SK-N-SH (cell line): ENCODE measurements around the gene GLYR1. TPM values are rescaled to one million over a fixed set of nuclear protein-coding genes. Genes with fewer than 3 reads are reported as not detected.

Experiments used
- CTCF ChIA-PET: fragments of 300-600, 350-600 bp; formaldehyde crosslinking; extraction: SDS; loops from one replicate; lab custom pipeline; 2021; lab: Yijun Ruan, JAX
- POLR2A ChIA-PET: fragments of 350-600 bp; sonication (Branson Sonifier 250); formaldehyde crosslinking; extraction: SDS; loops from one replicate; lab custom pipeline; 2020; ENCODE audit warnings: antibody characterized with exemption, inconsistent platforms; lab: Yijun Ruan, JAX
- DNase-seq: peaks from one replicate; pipeline ENCODE4 v3.0.0; 2012
- H2AFZ ChIP-seq: fragments of 200-600 bp; sonication (generic); 2 replicates; pipeline ENCODE4 v1.8.1; 2016; ENCODE audit warnings: antibody characterized with exemption, mild to moderate bottlenecking, low read depth
- H3F3A ChIP-seq: fragments of 200-600 bp; sonication (generic); replicated peaks from 2 replicates; pipeline ENCODE3; 2016; ENCODE audit warnings: antibody characterized with exemption, mild to moderate bottlenecking; ENCODE audit not compliant: insufficient read depth
- H3K27ac ChIP-seq, 2 experiments: fragments of 200-500 bp in 1 of 2; fragments of 200-600 bp in 1 of 2; sonication (Bioruptor generic) in 1 of 2; sonication (generic), shearing (Covaris generic) in 1 of 2; 2 replicates each; pipeline versions ENCODE4 v1.5.1 to v1.6.1; 2014 to 2016; ENCODE audit warnings: low read depth in 2 of 2, inconsistent platforms in 1 of 2, low read length in 1 of 2, mild to moderate bottlenecking in 1 of 2, mixed read lengths in 1 of 2
- H3K27me3 ChIP-seq: fragments of 200-600 bp; sonication (generic), shearing (Covaris generic); 2 replicates; pipeline ENCODE4 v1.6.1; 2016; ENCODE audit warnings: mixed run types; ENCODE audit not compliant: insufficient read depth
- H3K36me3 ChIP-seq, 2 experiments: fragments of 200-500 bp in 1 of 2; fragments of 200-600 bp in 1 of 2; sonication (Bioruptor generic) in 1 of 2; sonication (generic) in 1 of 2; replicated peaks in 1 of 2; 2 replicates each; pipeline versions ENCODE3 to v1.5.1; 2014 to 2016; ENCODE audit warnings: low read length in 1 of 2, mild to moderate bottlenecking in 1 of 2; ENCODE audit not compliant: insufficient read depth in 2 of 2, control insufficient read depth in 1 of 2
- H3K4me1 ChIP-seq, 2 experiments: fragments of 200-500 bp in 1 of 2; fragments of 200-600 bp in 1 of 2; sonication (Bioruptor generic) in 1 of 2; sonication (generic), shearing (Covaris generic) in 1 of 2; 2 replicates each; pipeline versions ENCODE4 v1.5.1 to v1.6.1; 2014 to 2016; ENCODE audit warnings: low read depth in 1 of 2, low read length in 1 of 2, mixed run types in 1 of 2; ENCODE audit not compliant: insufficient read depth in 2 of 2, control insufficient read depth in 1 of 2
- H3K4me2 ChIP-seq: fragments of 200-600 bp; sonication (generic), shearing (Covaris generic); 2 replicates; pipeline ENCODE4 v1.6.1; 2017; ENCODE audit warnings: mixed run types
- H3K4me3 ChIP-seq, 2 experiments: fragments of 200-500 bp in 1 of 2; fragments of 200-600 bp in 1 of 2; sonication (Bioruptor generic) in 1 of 2; sonication (generic), shearing (Covaris generic) in 1 of 2; 2 replicates each; pipeline versions ENCODE4 v1.5.1 to v1.8.1; 2014 to 2016; ENCODE audit warnings: low read depth in 2 of 2, inconsistent platforms in 1 of 2, low read length in 1 of 2, mild to moderate bottlenecking in 1 of 2, mixed read lengths in 1 of 2, moderate library complexity in 1 of 2
- H3K79me2 ChIP-seq: fragments of 200-600 bp; sonication (generic); 2 replicates; pipeline ENCODE4 v1.8.1; 2017; ENCODE audit warnings: mild to moderate bottlenecking; ENCODE audit not compliant: insufficient read depth
- H3K9ac ChIP-seq: fragments of 200-600 bp; sonication (generic); 2 replicates; pipeline ENCODE4 v1.6.1; 2017; ENCODE audit warnings: mixed run types
- H3K9me2 ChIP-seq: fragments of 200-600 bp; sonication (generic); 2 replicates; pipeline ENCODE4 v1.6.1; 2017; ENCODE audit warnings: mixed run types
- H3K9me3 ChIP-seq: fragments of 200-600 bp; sonication (generic); 2 replicates; pipeline ENCODE4 v1.6.1; 2017; ENCODE audit warnings: mixed run types, mild to moderate bottlenecking, moderate library complexity
- H4K20me1 ChIP-seq: fragments of 200-600 bp; sonication (generic); 2 replicates; pipeline ENCODE4 v1.6.1; 2017; ENCODE audit warnings: mild to moderate bottlenecking, mixed run types; ENCODE audit not compliant: insufficient read depth
- CHD2 ChIP-seq: fragments of 150-350 bp; IDR thresholded peaks from 2 replicates; pipeline ENCODE4 v1.6.1; 2018; ENCODE audit warnings: low read length; ENCODE audit not compliant: partially characterized antibody
- FOXM1 ChIP-seq: IDR thresholded peaks from 2 replicates; pipeline ENCODE4 v1.4.0; 2012; ENCODE audit warnings: low read depth, mild to moderate bottlenecking
- IRF3 ChIP-seq: fragments of 150-350 bp; IDR thresholded peaks from 2 replicates; pipeline ENCODE4 v1.6.1; 2016; ENCODE audit warnings: mild to moderate bottlenecking, low read depth, low read length
- MXI1 ChIP-seq: IDR thresholded peaks from 2 replicates; pipeline ENCODE4 v1.6.1; 2012; ENCODE audit warnings: mild to moderate bottlenecking, low read depth, low read length, improper control_type of control experiment
- PBX3 ChIP-seq: IDR thresholded peaks from 2 replicates; pipeline ENCODE4; 2012
- POLR2AphosphoS5 ChIP-seq: IDR thresholded peaks from 2 replicates; pipeline ENCODE4 v1.6.1; 2012; ENCODE audit warnings: low read depth, low read length
- USF1 ChIP-seq: IDR thresholded peaks from 2 replicates; pipeline ENCODE4 v1.4.0; 2012; ENCODE audit warnings: low read depth, borderline replicate concordance
- WGBS: methylation state at CpG from one replicate; pipeline ENCODE4 v1.1.6; 2017; ENCODE audit warnings: low lambda C conversion rate; 5-methylcytosine and 5-hydroxymethylcytosine counted together
- polyA plus RNA-seq, 3 experiments: library from polyadenylated mRNA; depleted of rRNA; stranded (reverse); fragments of >200 nt; gene quantifications; 2 replicates each; pipeline ENCODE4 v1.2.3, GENCODE V29; 2012

GLYR1 gene
- polyA plus RNA-seq, 1 of the 3 experiments (the other 2 are of a cell fraction): 40.1 TPM

GRCh38 chr16:4802659-4803287 lies 44.3 kb downstream of the GLYR1 start:
- POLR2A ChIA-PET: interaction anchor here (0.6 to 2.1 kb wide), 6 partner anchors 15 to 68 kb away, joined by 3 to 9 read pairs (median 4); partner anchors contain the start of genes ANKS3, DNAAF8 and SEPTIN12
- H3K4me1 ChIP-seq: peaks cover 0 to 18% of the 10 kb centered on the region in 2 experiments; a peak in 3 of 4 replicates
- peak; percentile 99 for DNase-seq

More at GRCh38 chr16:4802659-4803287, 44.3 kb downstream of the GLYR1 start:
- no peaks in the 10 kb centered on the region for H4K20me1 ChIP-seq
- peak overlapping the region; percentile 57 to 93 for H3K27ac ChIP-seq
- no peaks in the 10 kb centered on the region for H3K9me2 ChIP-seq
- whole genome bisulfite sequencing: 0% methylated on average over 10 of the region's 59 CpGs
- H2AFZ ChIP-seq: peak overlapping the region; percentile 88; the same call in 1 of the 2 replicates
- no peaks in the 10 kb centered on the region for H3K9me3 ChIP-seq
- H3F3A ChIP-seq: peaks cover 15% of the 10 kb centered on the region
- peak overlapping the region; percentile 64 for H3K9ac ChIP-seq
- H3K36me3 ChIP-seq: peaks cover 11 to 32% of the 10 kb centered on the region in 2 experiments
- TF ChIP-seq POLR2AphosphoS5 (peak; percentile 53; the same call in 1 of the 2 replicates), FOXM1 (no peak), CHD2 (peak; percentile 62), USF1 (no peak), PBX3 (peak; percentile 99), MXI1 (0 out of 2 replicates have a peak, but pooled peaks have one; percentile 14), IRF3 (peak; percentile 77)
- peak overlapping the region; percentile 83 for H3K4me3 ChIP-seq
- H3K4me2 ChIP-seq: peak overlapping the region; percentile 95
- 0 out of 2 replicates have a peak, but pooled peaks cover 7% of the 10 kb centered on the region for H3K79me2 ChIP-seq
- no peaks in the 10 kb centered on the region for H3K27me3 ChIP-seq
- CTCF ChIA-PET: interaction anchor here (0.6 to 1.1 kb wide), 4 partner anchors 15 to 285 kb away, joined by 3 to 4 read pairs (median 3); partner anchors contain the start of genes ANKS3, DNAAF8 and SEPTIN12
